Astrocyte (in vitro differentiated cells and primary cell): ENCODE results near the gene LDLRAD4.

ENCODE experiments used
- CTCF ChIP-seq: IDR thresholded peaks from 2 replicates; pipeline ENCODE4 v1.5.1; 2011; ENCODE audit warnings: low read depth, mild to moderate bottlenecking, inconsistent platforms, low read length, moderate library complexity; ENCODE audit not compliant: insufficient read depth
- EZH2 ChIP-seq: IDR thresholded peaks from 2 replicates; pipeline ENCODE4 v1.6.1; 2012; ENCODE audit warnings: mild to moderate bottlenecking, low read length, inconsistent platforms; ENCODE audit not compliant: insufficient read depth

DNA sequence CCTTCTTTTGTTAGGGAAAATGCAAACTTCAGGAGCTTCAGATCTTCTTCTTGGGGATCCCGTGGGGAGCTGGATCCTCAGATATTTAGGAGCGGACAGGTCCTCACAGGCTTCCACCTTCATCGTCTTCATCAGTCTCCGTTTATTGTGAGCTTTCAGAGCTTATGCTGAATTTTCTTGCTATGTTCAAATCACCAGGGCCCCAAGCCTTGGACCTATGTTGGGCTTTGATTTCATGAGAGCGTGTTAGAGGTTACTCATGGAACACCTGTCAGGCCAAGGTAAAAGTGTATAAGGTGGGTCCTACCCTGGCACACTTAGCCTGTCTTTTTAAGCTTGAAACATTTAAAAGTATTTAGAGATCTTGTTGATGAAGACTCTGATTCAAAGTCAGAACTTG, 294.9 kb downstream of the LDLRAD4 start:
- TF ChIP-seq CTCF (no peak), EZH2 (no peak)
